NB4 (cell line): ENCODE results near the gene KLF2.

Source experiments
- TF ChIP-seq, protein P1 (sequence below): IDR thresholded peaks from one replicate; pipeline ENCODE4 v1.5.1; 2012; ENCODE audit warnings: low read depth, low read length
- TF ChIP-seq, protein P2 (sequence below): IDR thresholded peaks from 2 replicates; pipeline ENCODE4 v1.6.1; 2011; ENCODE audit warnings: low read depth, low read length

DNA sequence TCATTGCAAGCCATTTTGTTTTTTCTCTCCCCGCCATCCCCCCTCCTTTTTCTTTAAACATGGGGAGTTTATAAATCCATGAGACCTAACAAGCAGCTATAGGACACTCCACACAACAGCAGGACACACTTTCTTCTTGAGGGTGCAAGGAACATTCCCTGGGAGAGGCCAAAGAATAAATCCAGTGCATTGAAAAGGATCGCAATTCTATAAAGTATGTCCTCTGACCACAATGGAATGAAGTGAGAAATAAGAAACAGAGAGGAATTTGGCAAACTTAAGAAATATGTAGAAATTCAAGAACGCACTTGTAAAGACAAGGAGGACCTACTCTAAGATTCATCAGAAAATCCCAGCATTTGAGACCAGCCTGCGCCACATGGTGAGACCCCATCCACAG is 11.9 kb downstream of the KLF2 start:
- TF ChIP-seq, protein P1, sequence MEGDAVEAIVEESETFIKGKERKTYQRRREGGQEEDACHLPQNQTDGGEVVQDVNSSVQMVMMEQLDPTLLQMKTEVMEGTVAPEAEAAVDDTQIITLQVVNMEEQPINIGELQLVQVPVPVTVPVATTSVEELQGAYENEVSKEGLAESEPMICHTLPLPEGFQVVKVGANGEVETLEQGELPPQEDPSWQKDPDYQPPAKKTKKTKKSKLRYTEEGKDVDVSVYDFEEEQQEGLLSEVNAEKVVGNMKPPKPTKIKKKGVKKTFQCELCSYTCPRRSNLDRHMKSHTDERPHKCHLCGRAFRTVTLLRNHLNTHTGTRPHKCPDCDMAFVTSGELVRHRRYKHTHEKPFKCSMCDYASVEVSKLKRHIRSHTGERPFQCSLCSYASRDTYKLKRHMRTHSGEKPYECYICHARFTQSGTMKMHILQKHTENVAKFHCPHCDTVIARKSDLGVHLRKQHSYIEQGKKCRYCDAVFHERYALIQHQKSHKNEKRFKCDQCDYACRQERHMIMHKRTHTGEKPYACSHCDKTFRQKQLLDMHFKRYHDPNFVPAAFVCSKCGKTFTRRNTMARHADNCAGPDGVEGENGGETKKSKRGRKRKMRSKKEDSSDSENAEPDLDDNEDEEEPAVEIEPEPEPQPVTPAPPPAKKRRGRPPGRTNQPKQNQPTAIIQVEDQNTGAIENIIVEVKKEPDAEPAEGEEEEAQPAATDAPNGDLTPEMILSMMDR = no peak
- TF ChIP-seq, protein P2, sequence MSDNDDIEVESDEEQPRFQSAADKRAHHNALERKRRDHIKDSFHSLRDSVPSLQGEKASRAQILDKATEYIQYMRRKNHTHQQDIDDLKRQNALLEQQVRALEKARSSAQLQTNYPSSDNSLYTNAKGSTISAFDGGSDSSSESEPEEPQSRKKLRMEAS = no peak
